SW480 (cell line): ENCODE results near the gene SEBOX.

Experiments
- DNase-seq: peaks from one replicate; pipeline ENCODE4 v3.0.0-alpha.2; 2016; ENCODE audit warnings: low spot score

Gene SEBOX

DNA sequence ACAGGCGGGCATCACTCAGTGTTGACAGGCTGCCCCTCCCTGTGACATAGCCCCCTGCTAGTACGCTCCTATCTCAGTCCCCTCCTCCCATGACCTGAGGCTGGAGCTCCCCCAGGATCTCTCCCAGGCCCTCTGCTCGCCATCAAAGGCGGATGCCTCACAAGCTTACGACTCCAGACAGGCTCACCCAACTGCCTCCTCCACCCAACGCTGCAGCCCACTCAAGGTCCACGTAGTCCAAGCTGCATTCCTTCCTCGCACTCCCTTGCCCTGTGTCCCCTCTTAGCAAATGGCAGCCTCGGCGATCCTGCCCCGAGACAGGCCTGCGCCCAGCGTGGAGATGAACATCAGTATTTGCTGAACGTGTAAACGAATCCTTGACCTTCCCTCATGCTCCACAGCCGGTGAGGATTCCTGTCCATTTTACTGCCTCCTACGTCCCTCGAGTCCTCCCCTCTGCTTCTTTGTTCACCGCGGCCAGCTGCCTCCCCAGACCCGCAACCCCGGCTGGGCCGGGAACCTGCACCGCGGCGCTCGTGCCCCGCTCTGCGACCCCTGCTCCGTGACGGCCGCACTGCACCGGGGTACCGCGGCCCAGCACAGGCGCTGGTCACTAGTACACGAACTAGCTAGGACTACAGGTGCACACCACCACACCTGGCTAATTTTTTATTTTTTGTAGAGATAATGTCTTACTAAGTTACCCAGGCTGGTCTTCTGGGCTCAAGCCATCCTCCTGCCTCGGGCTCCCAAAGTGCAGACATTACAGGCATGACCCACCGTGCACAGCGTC is 46.8 kb downstream of the SEBOX start:
- no peak for DNase-seq

DNA sequence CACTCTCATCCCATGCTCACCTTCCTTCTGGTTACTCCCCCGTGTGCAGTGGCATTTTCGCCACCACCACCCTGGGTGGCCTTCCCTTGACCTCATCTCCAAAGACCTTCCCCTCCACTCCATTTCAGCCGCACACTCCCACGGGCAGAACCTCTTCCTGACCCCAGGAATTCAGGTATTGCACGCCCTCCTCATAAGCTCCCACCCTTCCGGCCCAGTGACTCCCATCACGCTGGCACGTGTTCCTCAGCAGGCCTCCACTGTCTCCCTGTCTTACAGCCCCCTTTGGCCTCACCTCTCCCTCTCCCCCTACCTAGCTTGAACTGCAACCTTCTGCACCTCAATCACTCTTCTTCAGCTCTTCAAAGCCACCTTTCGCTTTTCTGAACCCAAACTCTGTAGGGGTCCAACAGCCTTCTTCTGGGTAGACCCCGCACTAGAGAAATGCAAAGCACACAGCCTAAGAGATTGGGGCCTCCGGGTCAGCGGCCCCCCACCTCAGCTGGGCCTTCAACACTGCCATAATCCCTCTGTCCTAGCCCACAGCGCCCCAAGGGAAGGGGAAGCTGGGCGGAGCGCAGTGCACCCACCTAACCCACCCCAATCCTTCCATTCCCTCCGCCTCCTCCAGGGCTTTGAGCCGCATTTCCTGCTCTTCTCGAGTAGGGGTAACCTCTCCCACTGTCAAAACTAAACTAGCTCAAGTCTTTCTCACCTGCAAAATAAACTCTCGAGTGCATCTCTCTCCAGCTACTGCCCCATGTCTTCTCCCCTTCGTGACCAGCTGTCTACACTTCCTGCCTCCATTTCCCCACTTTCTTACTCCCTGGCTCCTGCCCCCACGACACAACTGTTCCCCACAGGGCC is 47.7 kb downstream of the SEBOX start:
- DNase-seq, result no peak

DNA sequence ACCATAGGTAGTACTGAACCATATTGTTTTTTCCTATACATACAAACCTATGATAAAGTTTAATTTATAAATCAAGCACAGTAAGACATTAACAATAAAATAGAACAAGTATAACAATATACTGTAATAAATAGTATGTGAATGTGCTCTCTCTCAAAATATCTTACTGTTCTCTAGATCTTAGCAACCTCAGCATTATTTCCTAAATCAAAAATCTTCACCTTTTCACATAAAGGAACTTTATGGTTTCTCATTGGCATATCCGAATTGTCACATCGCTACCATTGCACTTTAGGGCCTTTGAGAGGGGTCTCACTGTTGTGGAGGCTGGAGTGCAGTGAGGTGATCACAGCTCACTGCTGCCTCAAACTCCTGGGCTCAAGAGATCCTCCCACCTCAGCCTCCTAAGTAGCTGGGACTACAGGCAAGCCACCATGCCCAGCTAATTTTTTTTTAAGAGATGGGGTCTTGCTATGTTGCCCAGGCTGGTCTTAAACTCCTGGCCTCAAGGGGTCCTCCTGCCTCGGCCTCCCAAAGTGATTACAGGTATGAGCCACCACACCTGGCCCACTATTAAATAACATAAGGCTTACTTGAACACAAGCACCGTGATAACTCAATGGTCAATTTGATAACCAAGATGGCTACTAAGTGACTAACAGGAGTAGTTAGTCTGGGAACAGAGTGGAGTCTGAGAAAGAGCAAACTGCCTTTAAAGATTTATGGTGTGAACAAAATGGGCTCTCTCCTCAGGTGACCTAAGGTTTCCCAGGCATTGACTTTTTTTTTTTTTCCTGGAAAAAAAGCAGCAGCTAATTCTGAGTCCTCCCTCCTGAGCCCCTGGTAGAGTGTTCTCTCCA is 48.9 kb downstream of the SEBOX start:
- DNase-seq, result no peak

DNA sequence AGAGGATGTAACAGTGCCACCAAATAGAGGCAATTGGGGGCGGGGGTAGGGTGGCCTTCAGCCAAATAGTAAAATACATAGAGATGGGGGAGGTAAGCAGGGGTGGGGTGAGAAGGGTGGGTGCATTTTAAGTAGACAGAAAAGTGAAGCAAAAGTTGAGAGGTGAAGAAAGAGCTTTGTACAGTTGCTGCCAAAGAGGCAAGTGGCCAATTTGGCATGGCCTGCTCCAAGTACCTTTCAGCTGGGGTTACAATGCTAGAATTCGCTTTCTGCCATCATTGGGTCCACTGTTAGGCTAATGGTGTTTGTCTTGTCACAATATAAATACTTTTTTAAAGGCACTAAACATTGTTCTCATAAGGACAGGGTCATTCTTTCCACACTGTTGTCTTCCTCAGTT is 51.2 kb downstream of the SEBOX start:
- DNase-seq, result no peak
